ENCODE data around the gene XRN1.
A peak's percentile ranks its signal among the peaks of the same experiment; 100 is the strongest.
"Not testable (repeated sequence)": the region's sequence is repeated elsewhere in the genome, so short reads cannot be mapped to it uniquely, and the experiment has no call there.

The XRN1 gene, protein sequence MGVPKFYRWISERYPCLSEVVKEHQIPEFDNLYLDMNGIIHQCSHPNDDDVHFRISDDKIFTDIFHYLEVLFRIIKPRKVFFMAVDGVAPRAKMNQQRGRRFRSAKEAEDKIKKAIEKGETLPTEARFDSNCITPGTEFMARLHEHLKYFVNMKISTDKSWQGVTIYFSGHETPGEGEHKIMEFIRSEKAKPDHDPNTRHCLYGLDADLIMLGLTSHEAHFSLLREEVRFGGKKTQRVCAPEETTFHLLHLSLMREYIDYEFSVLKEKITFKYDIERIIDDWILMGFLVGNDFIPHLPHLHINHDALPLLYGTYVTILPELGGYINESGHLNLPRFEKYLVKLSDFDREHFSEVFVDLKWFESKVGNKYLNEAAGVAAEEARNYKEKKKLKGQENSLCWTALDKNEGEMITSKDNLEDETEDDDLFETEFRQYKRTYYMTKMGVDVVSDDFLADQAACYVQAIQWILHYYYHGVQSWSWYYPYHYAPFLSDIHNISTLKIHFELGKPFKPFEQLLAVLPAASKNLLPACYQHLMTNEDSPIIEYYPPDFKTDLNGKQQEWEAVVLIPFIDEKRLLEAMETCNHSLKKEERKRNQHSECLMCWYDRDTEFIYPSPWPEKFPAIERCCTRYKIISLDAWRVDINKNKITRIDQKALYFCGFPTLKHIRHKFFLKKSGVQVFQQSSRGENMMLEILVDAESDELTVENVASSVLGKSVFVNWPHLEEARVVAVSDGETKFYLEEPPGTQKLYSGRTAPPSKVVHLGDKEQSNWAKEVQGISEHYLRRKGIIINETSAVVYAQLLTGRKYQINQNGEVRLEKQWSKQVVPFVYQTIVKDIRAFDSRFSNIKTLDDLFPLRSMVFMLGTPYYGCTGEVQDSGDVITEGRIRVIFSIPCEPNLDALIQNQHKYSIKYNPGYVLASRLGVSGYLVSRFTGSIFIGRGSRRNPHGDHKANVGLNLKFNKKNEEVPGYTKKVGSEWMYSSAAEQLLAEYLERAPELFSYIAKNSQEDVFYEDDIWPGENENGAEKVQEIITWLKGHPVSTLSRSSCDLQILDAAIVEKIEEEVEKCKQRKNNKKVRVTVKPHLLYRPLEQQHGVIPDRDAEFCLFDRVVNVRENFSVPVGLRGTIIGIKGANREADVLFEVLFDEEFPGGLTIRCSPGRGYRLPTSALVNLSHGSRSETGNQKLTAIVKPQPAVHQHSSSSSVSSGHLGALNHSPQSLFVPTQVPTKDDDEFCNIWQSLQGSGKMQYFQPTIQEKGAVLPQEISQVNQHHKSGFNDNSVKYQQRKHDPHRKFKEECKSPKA (N-terminal part only)

DNA sequence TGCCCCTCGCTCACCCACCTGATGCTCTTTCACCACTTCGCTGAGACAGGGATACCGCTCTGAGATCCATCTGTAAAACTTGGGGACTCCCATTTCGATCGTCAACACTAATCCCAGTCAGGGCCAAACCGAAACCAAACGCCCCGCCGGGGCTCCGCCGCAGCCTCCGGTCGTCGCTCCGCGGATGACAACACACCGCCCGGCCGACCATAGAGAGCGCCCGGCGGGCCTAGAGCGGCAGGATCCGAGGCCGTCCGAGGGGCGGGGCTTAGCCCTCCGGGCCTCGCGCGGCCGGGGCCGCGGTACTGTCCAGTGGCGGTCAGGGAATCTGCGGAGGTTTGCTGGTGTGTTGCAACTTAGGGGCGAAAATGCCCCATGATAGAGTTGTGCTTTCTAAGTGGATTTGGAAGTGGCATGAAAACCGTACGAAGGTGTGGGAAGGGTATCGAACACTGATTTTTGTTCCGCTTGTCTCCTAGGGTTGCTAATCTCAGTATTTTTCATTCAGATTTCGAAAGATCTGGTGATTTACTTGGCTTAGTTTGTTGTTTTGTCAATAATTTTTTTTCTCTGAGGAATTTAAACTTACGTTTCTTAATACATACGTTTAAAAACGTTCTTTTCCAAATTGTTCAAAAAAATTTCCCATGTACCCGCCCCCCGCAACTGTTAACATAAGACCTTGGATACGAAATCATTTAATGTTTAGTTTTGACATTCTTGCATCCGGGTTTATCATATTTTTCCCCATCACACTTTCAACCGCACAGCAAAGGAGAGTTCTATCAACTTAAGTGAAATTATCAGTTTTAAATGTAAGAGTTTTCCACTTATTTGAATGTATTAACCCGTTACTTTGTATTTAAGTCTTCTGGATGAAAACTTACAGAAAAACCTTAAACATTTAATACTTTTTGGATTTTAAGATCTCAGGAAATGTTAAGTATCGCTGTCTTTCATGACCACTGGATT, at the start of gene XRN1:
Gene XRN1, minus strand, starts transcription at position 186 of the 972 bp plus-strand sequence. Its CDS starts 93 bp downstream, at position 93.
- DNase-seq: peak; percentile 72

DNA sequence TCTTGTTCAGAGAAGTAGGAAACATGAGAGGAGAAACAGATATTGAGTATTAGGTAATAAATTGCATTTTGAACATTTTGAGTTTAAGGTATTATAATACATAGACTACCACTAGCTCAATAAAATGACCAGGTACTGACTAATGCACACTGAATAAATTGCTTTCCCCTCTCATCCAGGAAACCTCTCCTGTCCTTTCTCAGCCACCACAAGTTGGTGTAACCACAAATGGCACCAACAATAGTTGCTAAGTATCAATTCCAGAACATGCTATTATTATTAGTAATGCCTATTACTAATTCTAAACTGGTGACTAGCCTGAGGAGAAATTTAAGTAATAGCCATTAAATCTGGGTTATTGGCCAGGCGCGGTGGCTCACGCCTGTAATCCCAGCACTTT, 47.3 kb upstream of the XRN1 start:
- DNase-seq: no peak

DNA sequence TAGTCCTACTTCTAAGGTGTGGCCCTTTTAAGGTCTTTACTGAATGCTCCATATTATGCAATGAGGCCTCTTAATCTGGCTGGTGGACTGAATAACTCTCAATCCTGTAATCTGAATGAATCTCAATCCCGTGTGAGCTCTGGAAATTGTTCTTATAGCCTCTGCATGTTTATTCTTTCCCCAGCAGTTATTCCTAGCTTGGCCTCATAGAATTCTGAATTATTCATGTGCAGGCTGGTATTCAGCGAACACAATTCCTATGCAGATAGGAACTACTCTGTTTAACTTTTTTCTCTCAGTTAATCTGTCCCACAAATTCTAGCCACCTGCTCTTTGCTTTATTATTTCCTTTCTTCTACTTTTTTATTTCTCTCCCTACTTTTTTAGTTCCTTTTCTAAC, 44.3 kb upstream of the XRN1 start:
- no peak for DNase-seq

DNA sequence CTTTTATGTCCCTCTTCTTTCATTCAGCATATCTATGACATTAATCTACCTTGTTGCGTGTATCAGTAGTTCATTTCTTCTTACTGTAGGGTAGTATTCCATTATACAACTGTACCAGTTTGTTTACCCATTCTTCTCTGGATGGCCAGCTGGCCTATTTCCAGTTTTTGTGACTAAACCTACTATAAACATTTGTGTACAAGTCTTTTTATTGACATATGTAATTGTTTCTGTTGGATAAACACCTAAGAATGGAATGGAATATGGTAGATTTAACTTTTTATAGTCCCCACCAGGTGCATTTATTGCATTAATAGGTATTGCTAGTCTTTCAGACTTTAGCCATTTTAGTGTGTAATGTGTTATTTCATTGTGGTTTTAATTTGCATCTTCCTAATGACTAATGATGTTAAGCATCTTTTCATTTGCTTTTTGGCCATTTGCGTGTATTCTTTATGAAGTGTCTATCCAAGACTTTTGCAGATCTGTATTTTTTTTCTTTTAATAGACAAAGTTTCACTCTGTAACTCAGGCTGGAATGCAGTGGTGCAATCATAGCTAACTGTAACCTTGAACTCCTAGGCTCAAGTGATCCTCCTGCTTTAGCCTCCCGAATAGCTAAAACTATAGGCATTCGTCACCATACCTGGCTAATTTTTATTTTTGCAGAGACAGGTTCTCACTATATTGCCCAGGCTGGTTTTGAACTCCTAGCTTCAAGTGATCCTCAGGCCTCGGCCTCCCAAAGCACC, 41.9 kb upstream of the XRN1 start:
- no peak for DNase-seq

DNA sequence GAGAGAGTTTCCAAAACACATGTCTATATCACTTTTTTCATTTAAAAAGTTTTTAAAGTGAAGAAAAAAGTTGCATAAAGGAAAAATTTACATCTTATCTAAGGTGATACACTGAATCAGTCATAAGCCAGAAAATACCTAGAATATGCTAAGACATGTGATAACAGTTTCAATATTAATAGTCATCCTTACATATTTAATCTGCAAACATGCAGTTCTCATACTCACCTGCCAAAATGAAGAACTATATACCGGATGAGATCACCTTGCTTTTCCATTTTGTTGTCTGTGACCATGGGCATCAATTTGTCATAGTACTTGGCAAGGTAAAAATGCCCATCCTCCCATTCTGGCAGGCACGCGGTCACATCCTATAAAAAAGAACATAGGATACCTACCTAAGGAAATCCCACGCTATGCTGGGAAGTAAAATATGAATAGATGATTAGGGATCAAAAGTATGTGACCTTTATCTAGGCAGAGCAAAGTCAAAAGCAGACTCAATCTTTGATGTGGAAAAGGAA, 37.1 kb upstream of the XRN1 start:
- no peak for DNase-seq

DNA sequence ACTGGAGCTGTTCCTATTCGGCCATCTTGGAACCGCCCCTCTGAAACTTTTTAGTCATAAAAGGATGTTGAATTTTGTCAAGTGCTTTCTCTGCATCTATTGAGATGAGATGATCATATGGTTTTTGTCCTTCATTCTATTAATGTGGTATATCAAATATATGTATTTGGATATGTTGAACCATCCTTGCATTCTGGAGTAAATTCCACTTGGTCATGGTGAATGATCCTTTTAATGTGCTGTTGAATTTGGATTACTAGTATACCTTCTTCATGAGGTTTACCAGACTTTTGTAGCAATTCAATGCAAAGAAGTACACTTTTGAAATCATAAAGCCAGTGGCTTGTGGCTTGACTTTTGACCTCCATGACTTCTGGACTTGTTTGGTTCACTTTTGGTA, 33.4 kb upstream of the XRN1 start:
- no peak for DNase-seq

DNA sequence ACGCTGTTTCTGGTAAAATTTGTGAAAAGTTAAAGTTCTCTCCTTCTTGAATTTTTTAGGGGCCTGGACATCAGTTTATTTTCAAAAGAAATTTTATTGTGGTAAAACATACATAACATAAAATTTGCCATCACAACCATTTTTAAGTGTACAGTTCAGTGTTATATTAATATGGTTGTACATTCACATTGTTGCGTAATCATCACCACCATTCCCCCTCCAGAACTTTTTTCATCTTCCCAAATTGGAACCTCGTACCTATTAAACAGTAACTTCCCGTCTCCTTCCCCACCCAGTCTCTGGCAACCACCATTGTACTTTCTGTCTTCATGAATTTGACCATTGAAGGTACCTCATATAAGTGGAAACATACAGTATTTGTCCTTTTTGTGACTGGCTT, 23.0 kb upstream of the XRN1 start:
- DNase-seq: no peak

DNA sequence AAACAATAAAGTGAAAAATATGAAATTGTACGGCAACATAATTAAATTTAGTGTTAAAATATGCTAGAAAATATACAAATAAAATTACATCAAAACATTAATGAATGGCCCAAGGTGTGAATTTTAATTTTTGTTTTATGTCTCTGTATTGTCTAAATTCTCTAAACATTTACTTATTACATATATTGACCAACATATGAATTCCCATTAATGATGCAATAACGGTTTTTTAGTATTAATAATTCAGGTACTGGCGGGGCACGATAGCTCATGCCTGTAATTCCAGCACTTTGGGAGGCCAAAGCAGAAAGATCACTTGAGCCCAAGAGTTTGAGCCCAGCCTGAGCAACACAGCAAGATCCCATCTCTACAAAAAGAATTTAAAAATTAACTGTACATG, 20.6 kb upstream of the XRN1 start:
- DNase-seq: no peak

DNA sequence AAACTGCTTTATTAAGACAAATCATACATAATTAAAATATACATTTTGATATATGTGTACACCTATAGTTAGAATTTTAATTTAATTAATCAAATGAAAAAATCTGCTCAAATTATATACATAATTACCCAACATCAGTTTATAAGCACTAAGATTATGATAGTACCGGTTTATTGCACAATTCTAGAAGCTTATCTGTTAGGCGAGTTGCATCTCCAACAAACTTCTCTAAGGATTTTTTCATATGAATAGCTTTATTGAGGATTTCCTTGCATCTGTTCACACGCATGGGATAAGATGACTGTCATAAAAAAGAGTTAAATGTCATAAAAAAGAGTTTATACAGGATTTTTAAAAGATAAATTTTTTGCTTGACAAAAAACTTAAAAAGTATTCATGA, 19.9 kb upstream of the XRN1 start:
- DNase-seq: no peak

DNA sequence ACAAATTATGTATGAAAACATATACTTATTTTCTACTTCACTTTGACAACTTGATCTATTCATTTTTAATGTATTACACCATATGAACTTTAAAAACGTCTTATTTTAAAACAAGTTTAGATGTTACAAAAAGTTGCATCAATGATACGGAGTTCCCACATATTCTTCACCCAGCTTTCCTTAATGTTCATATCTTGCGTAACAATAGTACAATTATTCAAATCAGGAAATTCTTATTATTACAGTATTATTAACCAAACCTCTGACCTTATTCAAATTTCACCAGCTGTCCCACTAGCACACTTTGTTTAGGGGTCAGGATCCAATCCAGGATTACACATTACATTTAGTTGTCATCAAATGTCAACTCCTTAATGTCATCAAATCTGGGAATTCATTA, 12.9 kb upstream of the XRN1 start:
- DNase-seq: no peak

DNA sequence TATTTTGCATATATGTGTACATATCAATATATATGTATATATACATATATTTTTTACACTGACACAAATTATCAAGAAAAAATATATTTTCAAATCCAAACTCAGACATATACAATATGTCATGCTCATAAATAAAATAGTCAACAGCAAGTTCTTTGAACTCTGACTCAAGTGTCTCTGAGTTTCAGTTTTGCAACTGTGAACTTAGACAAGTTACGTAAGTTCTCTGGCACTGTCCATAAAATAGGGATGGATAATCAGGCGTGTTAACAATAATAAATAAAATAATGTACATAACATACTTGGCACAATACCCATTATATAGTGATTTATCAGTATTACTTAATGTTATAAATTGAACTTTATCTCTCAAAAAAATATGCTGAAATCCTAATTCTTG, 12.1 kb upstream of the XRN1 start:
- DNase-seq: no peak

DNA sequence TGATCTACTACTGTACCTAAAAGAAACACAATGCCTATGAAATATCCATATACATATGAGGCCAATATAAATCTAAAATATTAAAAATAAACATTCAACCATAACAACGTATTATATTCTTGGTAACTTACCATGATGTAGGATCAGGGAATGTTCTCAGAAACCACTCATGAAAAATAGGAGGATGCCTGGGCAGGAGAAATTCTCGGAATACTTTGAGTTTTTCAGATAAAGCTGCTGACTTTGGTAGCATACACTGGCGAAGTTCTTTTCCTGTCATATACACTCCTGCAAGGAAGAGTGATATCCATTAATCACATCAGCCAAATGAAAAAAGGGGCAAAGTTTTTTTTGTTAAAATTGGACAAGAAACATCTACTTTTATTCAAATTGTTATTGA, 11.3 kb upstream of the XRN1 start:
- DNase-seq: no peak

DNA sequence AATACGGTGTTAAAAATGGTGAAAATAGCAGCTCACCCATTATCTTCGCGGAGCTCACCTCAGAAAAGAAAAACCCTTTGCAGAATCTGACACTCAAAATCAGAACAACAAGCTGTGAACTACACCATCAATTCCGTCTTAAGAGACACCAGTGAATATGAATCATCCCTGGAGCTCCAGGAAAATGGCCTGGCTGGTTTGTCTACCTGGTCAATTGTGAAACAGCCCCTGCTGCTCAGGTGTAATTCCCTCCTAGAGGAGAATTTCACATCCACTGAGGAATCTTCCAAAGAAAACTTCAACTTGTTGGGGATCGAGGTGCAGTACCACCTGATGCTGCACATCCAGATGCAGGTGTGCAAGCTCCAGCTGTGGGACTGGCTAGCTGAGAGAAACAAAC, 3.0 kb upstream of the XRN1 start:
- no peak for DNase-seq

DNA sequence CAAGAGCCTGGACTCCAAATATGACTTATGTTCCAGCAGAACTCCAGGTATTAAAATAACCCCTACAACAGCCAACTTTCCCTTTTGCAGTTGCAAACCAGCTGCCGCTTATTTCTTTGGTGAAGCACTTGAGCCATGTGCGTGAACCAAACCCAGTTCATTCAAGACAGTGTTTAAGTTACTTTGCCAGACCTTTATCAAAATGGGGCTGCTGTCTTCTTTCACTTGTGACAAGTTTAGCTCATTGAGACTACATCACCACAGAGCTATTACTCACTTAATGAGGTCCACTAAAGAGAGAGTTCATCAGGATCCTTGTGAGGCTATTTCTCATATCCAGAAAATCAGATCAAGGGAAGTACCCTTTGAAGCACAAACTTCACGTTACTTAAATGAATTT, 2.4 kb upstream of the XRN1 start:
- no peak for DNase-seq

DNA sequence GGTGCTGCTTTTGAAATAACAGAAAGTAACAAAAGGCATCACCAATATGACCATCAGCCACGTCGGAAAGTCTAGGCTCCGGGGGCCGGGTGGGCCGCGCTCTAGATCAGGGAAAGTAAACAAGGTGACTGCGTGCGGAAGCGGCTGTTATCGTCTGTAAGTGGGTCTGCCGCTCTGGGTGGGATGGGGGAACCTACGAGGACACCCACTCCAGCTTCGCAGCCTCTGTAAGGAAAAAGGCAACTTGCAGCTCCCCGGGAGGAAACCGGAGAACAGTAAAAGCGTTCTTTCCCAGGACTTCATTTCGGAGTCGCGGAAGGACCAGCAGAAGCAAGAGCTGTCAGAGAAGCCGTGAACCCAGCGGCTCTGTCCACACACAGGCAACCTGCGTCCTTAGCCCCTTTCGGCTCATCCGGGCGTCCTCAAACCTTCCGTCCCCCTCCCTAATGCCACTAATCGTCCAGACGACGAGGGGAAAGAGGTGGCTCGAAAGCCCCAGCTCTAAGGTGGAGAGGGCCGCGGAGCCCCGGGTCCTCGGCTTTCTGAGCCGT, 461 bp downstream of the XRN1 start:
- no peak for DNase-seq

DNA sequence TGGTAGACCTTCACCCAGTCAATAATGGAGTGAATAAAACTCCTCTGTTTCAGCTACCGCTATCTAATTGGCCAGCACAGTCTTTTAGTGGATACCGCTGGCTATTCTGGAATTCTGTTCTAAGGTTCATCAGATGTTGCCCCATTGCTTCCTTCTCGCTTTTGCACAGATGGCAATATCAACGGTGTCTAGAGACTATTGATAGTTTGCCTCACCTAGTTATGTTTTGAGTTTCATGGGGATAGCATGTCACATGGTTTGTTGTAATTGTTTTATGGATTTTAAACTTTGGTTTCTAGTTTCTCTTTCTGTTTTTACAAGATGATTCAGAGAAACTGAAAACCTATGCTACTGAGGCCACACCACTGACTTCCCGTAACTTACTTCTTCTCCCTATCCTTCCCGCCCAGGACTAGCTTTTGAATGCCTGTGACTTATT, 2.0 kb downstream of the XRN1 start:
- no peak for DNase-seq

DNA sequence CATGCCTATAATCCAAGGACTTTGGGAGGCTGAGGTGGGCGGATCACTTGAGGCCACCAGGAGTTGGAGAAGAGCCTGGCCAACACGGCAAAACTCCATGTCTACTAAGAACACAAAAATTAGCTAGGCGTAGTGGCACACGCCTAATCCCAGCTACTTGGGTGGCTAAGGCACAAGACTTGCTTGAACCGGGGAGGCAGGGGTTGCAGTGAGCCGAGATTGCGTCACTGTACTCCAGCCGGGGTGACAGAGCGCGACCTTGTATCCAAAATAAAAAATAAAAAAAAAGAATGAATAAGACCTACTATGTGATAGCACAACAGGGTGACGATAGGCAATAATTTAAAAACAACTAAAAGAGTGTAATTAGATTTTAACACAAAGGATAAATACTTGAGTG, 3.5 kb downstream of the XRN1 start:
- no peak for DNase-seq

DNA sequence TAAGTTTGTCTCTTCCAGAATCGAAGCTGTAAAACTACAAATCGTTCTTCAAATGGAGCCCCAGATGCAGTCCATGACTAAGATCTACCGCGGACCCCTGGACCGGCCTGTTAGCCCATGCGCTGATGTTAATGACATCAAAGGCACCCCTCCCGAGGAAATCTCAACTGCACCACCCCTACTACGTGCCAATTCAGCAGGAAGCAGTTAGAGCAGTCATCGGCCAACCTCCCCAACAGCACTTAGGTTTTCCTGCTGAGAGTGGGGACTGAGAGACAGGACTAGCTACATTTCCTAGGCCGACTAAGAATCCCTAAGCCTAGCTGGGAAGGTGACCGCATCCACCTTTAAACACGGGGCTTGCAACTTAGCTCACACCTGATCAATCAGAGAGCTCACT, 4.8 kb downstream of the XRN1 start:
- DNase-seq: not testable (repeated sequence)

DNA sequence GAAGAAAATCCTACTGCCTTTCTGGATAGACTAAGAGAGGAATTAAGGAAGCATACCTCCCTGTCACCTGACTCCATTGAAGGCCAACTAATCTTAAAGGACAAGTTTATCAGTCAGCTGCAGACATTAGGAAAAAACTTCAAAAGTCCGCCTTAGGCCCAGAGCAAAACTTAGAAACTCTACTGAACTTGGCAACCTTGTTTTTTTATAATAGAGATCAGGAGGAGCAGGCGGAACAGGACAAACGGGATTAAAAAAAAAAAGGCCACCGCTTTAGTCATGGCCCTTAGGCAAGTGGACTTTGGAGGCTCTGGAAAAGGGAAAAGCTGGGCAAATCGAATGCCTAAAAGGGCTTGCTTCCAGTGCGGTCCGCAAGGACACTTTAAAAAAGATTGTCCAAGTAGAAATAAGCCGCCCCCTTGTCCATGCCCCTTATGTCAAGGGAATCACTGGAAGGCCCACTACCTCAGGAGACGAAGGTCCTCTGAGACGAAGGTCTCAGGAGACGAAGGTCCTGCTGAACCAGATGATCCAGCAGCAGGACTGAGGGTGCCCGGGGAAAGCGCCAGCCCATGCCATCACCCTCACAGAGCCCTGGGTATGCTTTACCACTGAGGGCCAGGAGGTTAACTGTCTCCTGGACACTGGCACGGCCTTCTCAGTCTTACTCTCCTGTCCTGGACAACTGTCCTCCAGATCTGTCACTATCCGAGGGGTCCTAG, 8.2 kb downstream of the XRN1 start:
- not testable (repeated sequence) for DNase-seq

DNA sequence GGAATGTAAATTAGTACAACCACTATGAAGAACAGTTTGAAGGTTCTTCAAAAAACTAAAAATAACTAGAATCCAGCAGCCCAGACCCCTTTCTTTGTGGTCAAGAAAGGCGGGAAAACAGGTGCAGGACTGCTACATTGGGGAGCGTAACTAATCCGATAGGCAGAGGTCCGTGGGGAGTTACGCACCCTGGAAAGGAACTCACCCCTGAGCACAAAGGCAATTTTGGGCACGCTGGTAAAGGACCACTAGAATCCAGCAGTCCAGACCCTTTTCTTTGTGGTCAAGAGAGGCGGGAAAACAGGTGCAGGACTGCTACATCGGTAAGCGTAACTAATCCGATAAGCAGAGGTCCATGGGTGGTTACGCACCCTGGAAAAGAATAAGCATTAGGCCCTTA, 9.7 kb downstream of the XRN1 start:
- not testable (repeated sequence) for DNase-seq
